Right lobe of liver (tissue), 4 donors: ENCODE data around the gene CEP85.

ENCODE experiments used
- POLR2A ChIP-seq: fragments of 450-650 bp; IDR thresholded peaks from one replicate; pipeline ENCODE4 v1.6.1; 2017; ENCODE audit warnings: antibody characterized with exemption, mild to moderate bottlenecking
- TF ChIP-seq, protein P1 (sequence below), 4 donors: fragments of 200-600 bp in 3 of 4; fragments of 450-650 bp in 1 of 4; IDR thresholded peaks; one replicate each; pipeline versions ENCODE4 v1.5.1 to v1.8.0; 2016 to 2022; ENCODE audit warnings: antibody characterized with exemption in 4 of 4, mild to moderate bottlenecking in 2 of 4
- donor health status: DM: no; HTN: no; CAD: no.
- donor health status: DM: no; HTN: no; CAD: no.
- donor health status: DM: no; HTN: yes; CAD: no.

DNA sequence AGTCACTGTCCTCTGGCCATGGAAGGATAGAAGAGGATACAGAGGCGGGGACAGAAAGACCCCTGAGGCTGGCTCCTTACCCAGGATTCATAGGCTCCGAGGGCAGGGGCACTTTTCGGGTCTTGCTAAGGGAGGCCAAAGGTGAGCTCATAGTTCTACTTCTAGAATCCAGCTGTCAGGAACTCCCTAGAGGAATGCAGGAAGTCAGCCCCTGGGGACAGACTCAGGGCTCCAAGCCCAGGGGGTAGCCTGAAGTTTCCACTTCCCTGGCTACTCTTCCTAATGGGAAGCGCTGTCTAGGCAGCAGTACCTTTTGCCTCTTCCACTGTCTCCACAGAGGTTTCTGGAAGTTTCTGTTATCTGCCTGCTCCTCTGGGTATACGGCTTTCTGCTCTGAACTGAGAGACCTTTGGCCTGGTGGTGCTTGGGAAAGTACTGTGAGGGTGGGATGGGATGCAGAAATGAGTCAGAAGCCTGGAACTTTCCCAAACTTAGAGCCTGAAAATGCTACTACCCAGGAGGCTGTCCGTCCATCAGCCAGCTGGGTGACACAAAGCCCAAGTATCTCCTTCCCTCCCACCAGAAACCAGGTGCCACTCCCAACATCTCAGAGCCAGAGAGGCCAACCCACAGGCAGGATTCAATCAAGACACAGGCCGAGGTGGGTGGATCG is 68.9 kb downstream of the CEP85 start:
- TF ChIP-seq, protein P1, sequence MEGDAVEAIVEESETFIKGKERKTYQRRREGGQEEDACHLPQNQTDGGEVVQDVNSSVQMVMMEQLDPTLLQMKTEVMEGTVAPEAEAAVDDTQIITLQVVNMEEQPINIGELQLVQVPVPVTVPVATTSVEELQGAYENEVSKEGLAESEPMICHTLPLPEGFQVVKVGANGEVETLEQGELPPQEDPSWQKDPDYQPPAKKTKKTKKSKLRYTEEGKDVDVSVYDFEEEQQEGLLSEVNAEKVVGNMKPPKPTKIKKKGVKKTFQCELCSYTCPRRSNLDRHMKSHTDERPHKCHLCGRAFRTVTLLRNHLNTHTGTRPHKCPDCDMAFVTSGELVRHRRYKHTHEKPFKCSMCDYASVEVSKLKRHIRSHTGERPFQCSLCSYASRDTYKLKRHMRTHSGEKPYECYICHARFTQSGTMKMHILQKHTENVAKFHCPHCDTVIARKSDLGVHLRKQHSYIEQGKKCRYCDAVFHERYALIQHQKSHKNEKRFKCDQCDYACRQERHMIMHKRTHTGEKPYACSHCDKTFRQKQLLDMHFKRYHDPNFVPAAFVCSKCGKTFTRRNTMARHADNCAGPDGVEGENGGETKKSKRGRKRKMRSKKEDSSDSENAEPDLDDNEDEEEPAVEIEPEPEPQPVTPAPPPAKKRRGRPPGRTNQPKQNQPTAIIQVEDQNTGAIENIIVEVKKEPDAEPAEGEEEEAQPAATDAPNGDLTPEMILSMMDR (IDR thresholded peaks at IDR 0.05), result no peak
- no peak for TF ChIP-seq POLR2A
